Neural cell (in vitro differentiated cells): Measurements from ENCODE around the gene DNAJC18.

Experiments used
- EZH2 ChIP-seq: fragments of 200-600, 300-800 bp; shearing (Covaris generic), sonication (generic); IDR thresholded peaks from 2 replicates; pipeline ENCODE4 v1.6.1; 2014; ENCODE audit warnings: antibody characterized with exemption, low read length, borderline replicate concordance, mild to moderate bottlenecking; ENCODE audit not compliant: insufficient read depth, poor library complexity, severe bottlenecking
- POLR2AphosphoS5 ChIP-seq: IDR thresholded peaks from 2 replicates; pipeline ENCODE4 v1.6.1; 2012
- REST ChIP-seq: IDR thresholded peaks from 2 replicates; pipeline ENCODE4 v1.6.1; 2012; ENCODE audit warnings: borderline replicate concordance
- TAF1 ChIP-seq: IDR thresholded peaks from 2 replicates; pipeline ENCODE4 v1.6.1; 2012; ENCODE audit warnings: low read depth
- TF ChIP-seq, protein P1 (sequence below): fragments of 450-650 bp; IDR thresholded peaks from 2 replicates; pipeline ENCODE4 v1.5.1; 2014; ENCODE audit warnings: antibody characterized with exemption, mild to moderate bottlenecking, moderate library complexity; ENCODE audit not compliant: poor library complexity, severe bottlenecking

DNA sequence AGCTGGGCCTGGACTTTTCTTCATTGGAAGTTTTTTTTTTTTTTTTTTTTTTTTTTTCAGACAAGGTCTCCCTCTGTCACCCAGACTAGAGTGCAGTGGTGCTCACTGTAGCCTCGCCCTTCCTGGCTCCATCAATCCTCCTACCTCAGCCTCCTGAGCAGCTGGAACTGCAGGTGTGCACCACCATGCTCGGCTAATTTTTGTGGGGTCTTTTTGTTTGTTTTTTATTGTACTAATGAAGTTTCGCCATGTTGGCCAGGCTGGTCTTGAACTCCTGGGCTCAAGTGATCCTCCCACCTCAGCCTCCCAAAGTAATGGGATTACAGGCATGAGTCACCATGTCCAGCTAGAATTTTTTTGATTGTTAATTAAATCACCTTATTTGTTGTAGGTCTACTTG is 3.6 kb downstream of the DNAJC18 start:
- TF ChIP-seq, protein P1, sequence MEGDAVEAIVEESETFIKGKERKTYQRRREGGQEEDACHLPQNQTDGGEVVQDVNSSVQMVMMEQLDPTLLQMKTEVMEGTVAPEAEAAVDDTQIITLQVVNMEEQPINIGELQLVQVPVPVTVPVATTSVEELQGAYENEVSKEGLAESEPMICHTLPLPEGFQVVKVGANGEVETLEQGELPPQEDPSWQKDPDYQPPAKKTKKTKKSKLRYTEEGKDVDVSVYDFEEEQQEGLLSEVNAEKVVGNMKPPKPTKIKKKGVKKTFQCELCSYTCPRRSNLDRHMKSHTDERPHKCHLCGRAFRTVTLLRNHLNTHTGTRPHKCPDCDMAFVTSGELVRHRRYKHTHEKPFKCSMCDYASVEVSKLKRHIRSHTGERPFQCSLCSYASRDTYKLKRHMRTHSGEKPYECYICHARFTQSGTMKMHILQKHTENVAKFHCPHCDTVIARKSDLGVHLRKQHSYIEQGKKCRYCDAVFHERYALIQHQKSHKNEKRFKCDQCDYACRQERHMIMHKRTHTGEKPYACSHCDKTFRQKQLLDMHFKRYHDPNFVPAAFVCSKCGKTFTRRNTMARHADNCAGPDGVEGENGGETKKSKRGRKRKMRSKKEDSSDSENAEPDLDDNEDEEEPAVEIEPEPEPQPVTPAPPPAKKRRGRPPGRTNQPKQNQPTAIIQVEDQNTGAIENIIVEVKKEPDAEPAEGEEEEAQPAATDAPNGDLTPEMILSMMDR = no peak
- no peak for TF ChIP-seq TAF1
- no peak for TF ChIP-seq EZH2
- TF ChIP-seq REST = no peak
- no peak for TF ChIP-seq POLR2AphosphoS5
